CD4-positive, alpha-beta T cell (primary cell): ENCODE results near the gene FSCN2. TPM values are rescaled to one million over a fixed set of nuclear protein-coding genes. Genes with fewer than 3 reads are reported as not detected.

Source experiments
- ATAC-seq: fragments of 200-7000 bp; cut with Tn5 transposase; one replicate; pipeline ENCODE4 v1.10.0; 2022; ENCODE audit warnings: mild to moderate bottlenecking; ENCODE audit not compliant: poor library complexity
- CTCF ChIA-PET: fragments of 350-600 bp; sonication (Branson Sonifier 250); formaldehyde crosslinking; loops from one replicate; lab custom pipeline; 2021; ENCODE audit warnings: antibody characterized with exemption, inconsistent platforms; lab: Charles Lee
- POLR2A ChIA-PET: fragments of 350-600 bp; sonication (Branson Sonifier 250); formaldehyde crosslinking; loops from one replicate; lab custom pipeline; 2021; ENCODE audit warnings: antibody characterized with exemption, inconsistent platforms; lab: Charles Lee
- DNase-seq, 14 experiments: peaks; one replicate each; pipeline ENCODE4 v3.0.0-alpha.2; 2013 to 2020; ENCODE audit warnings: mixed read lengths in 2 of 14
- H3K27ac ChIP-seq, 2 donors: one replicate each; pipeline versions ENCODE4 v1.5.1 to v1.7.0; 2013; ENCODE audit warnings: low read length in 2 of 2, low read depth in 1 of 2, mild to moderate bottlenecking in 1 of 2
- H3K27me3 ChIP-seq, 2 experiments: 1 replicate in 1 of 2; 2 replicates in 1 of 2; pipeline versions ENCODE4 v1.6.1 to v1.7.0; 2013; ENCODE audit warnings: low read length in 2 of 2, control low read depth in 1 of 2, mild to moderate bottlenecking in 1 of 2, moderate library complexity in 1 of 2; ENCODE audit not compliant: insufficient read depth in 2 of 2, control insufficient read depth in 1 of 2
- H3K36me3 ChIP-seq: one replicate; pipeline ENCODE4 v1.6.1; 2013; ENCODE audit warnings: low read length, control low read depth; ENCODE audit not compliant: insufficient read depth
- H3K4me1 ChIP-seq: one replicate; pipeline ENCODE4 v1.6.1; 2013; ENCODE audit warnings: low read length, control low read depth; ENCODE audit not compliant: insufficient read depth
- H3K4me3 ChIP-seq: one replicate; pipeline ENCODE4 v1.5.1; 2013; ENCODE audit warnings: mild to moderate bottlenecking, low read length, moderate library complexity
- H3K9me3 ChIP-seq, 2 experiments: 1 replicate in 1 of 2; 2 replicates in 1 of 2; pipeline versions ENCODE4 v1.6.1 to v1.7.0; 2013; ENCODE audit warnings: low read length in 2 of 2, mild to moderate bottlenecking in 2 of 2, control low read depth in 1 of 2, moderate library complexity in 1 of 2; ENCODE audit not compliant: control insufficient read depth in 1 of 2, insufficient read depth in 1 of 2
- H3K27ac Mint-ChIP-seq: one replicate; pipeline ENCODE4 v1.8.0; 2020; ENCODE audit warnings: mixed read lengths
- H3K27me3 Mint-ChIP-seq: one replicate; pipeline ENCODE4 v1.8.0; 2021; ENCODE audit warnings: mixed read lengths
- H3K36me3 Mint-ChIP-seq: one replicate; pipeline ENCODE4 v1.8.0; 2021; ENCODE audit warnings: low read depth, mixed read lengths
- H3K4me1 Mint-ChIP-seq: one replicate; pipeline ENCODE4 v1.8.0; 2021; ENCODE audit warnings: low read depth, mixed read lengths
- H3K4me3 Mint-ChIP-seq: one replicate; pipeline ENCODE4 v1.8.0; 2020; ENCODE audit warnings: mild to moderate bottlenecking, mixed read lengths
- H3K9me3 Mint-ChIP-seq: one replicate; pipeline ENCODE4 v1.8.0; 2020; ENCODE audit warnings: mixed read lengths
- CTCF ChIP-seq: fragments of 200-600 bp; IDR thresholded peaks from one replicate; pipeline ENCODE4 v1.8.0; 2022; ENCODE audit warnings: antibody characterized with exemption, mild to moderate bottlenecking
- intact Hi-C, 2 experiments: fragments of 100-400 bp; cut with DNase I in 1 of 2; cut with micrococcal nuclease in 1 of 2; formaldehyde crosslinking; loops; one replicate each; pipeline versions ENCODE4 v1.15.1 to v1.9.0; 2023 to 2025; cut with DNase I, micrococcal nuclease
- total RNA-seq, 174 experiments: library from RNA in 2 of 174; stranded (reverse) in 2 of 174; gene quantifications; one replicate each; pipeline ENCODE4 v1.2.3 and lab custom pipeline; 2021 to 2026

FSCN2 gene
- total RNA-seq, 2 experiments from 2014 or later, result 1.0 to 1.1 TPM

- H3K27me3 ChIP-seq, result no peaks in the 10 kb centered on the region
- no peaks in the 10 kb centered on the region for H3K9me3 Mint-ChIP-seq
- ATAC-seq (no peak), DNase-seq (no peak)
- no peak overlapping the region for H3K4me3 ChIP-seq
- CTCF ChIA-PET, result no interaction called here
- no peak overlapping the region for H3K27ac Mint-ChIP-seq
- peaks cover 4% of the 10 kb centered on the region for H3K4me1 Mint-ChIP-seq
- intact Hi-C loops, result no loop called here
- H3K27ac ChIP-seq, result no peak overlapping the region
- H3K9me3 ChIP-seq, result no peaks in the 10 kb centered on the region
- peaks cover 68% of the 10 kb centered on the region for H3K36me3 Mint-ChIP-seq
- POLR2A ChIA-PET, result interaction anchor here (1.6 kb wide), 1 partner anchor 27 kb away, joined by 4 read pairs; the partner anchor contains the start of gene FAAP100
- no peaks in the 10 kb centered on the region for H3K4me1 ChIP-seq
- no peak overlapping the region for H3K4me3 Mint-ChIP-seq
- no peaks in the 10 kb centered on the region for H3K27me3 Mint-ChIP-seq
- no peak for TF ChIP-seq CTCF
- H3K36me3 ChIP-seq, result peaks cover 71% of the 10 kb centered on the region
These were observed 51.1 kb downstream of the FSCN2 start for GRCh38 chr17:81579298-81579697.

GRCh38 chr17:81579821-81580321, 51.7 kb downstream of the FSCN2 start:
- no peaks in the 10 kb centered on the region for H3K9me3 ChIP-seq
- CTCF ChIA-PET, result no interaction called here
- ATAC-seq, result no peak
- POLR2A ChIA-PET, result interaction anchor here (1.6 kb wide), 1 partner anchor 28 kb away, joined by 4 read pairs; the partner anchor contains the start of gene FAAP100
- Mint-ChIP-seq H3K4me1 (peaks cover 4% of the 10 kb centered on the region), H3K27ac (no peak overlapping the region), H3K27me3 (no peaks in the 10 kb centered on the region), H3K9me3 (no peaks in the 10 kb centered on the region), H3K36me3 (peaks cover 72% of the 10 kb centered on the region), H3K4me3 (no peak overlapping the region)
- H3K27ac ChIP-seq, result no peak overlapping the region
- no peak overlapping the region for H3K4me3 ChIP-seq
- no peak for DNase-seq
- no peaks in the 10 kb centered on the region for H3K4me1 ChIP-seq
- intact Hi-C loops, result no loop called here
- no peak for TF ChIP-seq CTCF
- H3K36me3 ChIP-seq, result peaks cover 71% of the 10 kb centered on the region
- no peaks in the 10 kb centered on the region for H3K27me3 ChIP-seq

GRCh38 chr17:81580481-81580880, 52.3 kb downstream of the FSCN2 start:
- CTCF ChIA-PET, result no interaction called here
- Histone ChIP-seq H3K27ac (no peak overlapping the region), H3K9me3 (no peaks in the 10 kb centered on the region), H3K4me3 (no peak overlapping the region), H3K4me1 (no peaks in the 10 kb centered on the region), H3K36me3 (peaks cover 74% of the 10 kb centered on the region), H3K27me3 (no peaks in the 10 kb centered on the region)
- H3K4me3 Mint-ChIP-seq, result no peak overlapping the region
- ATAC-seq, result no peak
- no peak for TF ChIP-seq CTCF
- H3K27me3 Mint-ChIP-seq, result no peaks in the 10 kb centered on the region
- H3K9me3 Mint-ChIP-seq, result no peaks in the 10 kb centered on the region
- intact Hi-C loops, result no loop called here
- DNase-seq, result no peak
- H3K4me1 Mint-ChIP-seq, result peaks cover 4% of the 10 kb centered on the region
- no peak overlapping the region for H3K27ac Mint-ChIP-seq
- POLR2A ChIA-PET, result interaction anchor here (1.6 kb wide), 1 partner anchor 28 kb away, joined by 4 read pairs; the partner anchor contains the start of gene FAAP100
- H3K36me3 Mint-ChIP-seq, result peaks cover 76% of the 10 kb centered on the region
